IgD-negative memory B cell (primary cell): ENCODE measurements around the gene IFNG. TPM values are rescaled to one million over a fixed set of nuclear protein-coding genes. Genes with fewer than 3 reads are reported as not detected.
"Not testable (repeated sequence)": the region's sequence is repeated elsewhere in the genome, so short reads cannot be mapped to it uniquely, and the experiment has no call there.

ENCODE experiments used
- H3K27ac Mint-ChIP-seq, 3 donors: one replicate each; pipeline ENCODE4 v1.8.0; 2020 to 2022; ENCODE audit warnings: mild to moderate bottlenecking in 3 of 3, mixed read lengths in 3 of 3, moderate library complexity in 1 of 3
- H3K27me3 Mint-ChIP-seq: one replicate; pipeline ENCODE4 v1.8.0; 2021; ENCODE audit warnings: mixed read lengths
- H3K36me3 Mint-ChIP-seq: one replicate; pipeline ENCODE4 v1.8.0; 2020; ENCODE audit warnings: mild to moderate bottlenecking, mixed read lengths
- H3K4me1 Mint-ChIP-seq, 3 donors: one replicate each; pipeline ENCODE4 v1.8.0; 2020 to 2022; ENCODE audit warnings: mixed read lengths in 3 of 3, mild to moderate bottlenecking in 1 of 3
- H3K4me3 Mint-ChIP-seq, 4 donors: one replicate each; pipeline ENCODE4 v1.8.0; 2020 to 2022; ENCODE audit warnings: mild to moderate bottlenecking in 4 of 4, mixed read lengths in 4 of 4, moderate library complexity in 3 of 4
- H3K9me3 Mint-ChIP-seq, 3 donors: one replicate each; pipeline ENCODE4 v1.8.0; 2020 to 2021; ENCODE audit warnings: mixed read lengths in 3 of 3, mild to moderate bottlenecking in 1 of 3
- polyA plus RNA-seq: library from polyadenylated mRNA; unstranded; fragments of 300-500 nt; fragmentation: Illumina TruSeq; gene quantifications from one replicate; pipeline ENCODE4 v1.2.3, GENCODE V29; 2021

The IFNG gene
- polyA plus RNA-seq, 1 donor from 2014 or later = not detected

DNA sequence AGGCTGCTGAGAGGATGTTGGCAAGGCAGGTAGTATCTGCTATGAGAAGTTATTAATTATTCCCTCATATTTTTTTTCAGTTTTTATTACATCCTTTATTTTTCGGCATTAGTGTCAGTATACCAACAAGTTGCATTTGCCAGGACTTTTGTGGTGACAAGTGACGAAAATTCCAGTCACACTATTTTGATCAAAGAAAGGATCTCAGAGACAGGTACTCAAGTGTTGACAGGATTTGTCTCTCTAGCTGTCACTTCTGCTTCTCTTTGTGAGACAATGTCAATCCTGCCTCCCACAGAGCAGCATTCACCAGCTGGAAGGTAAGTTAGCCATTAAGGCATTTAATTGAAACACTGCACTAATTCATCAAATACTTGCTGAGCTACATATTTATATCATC is 18.0 kb upstream of the IFNG start:
- H3K36me3 Mint-ChIP-seq = peaks cover 2% of the 10 kb centered on the region
- peak overlapping the region in 1 of 3 donors; percentile 63 for H3K27ac Mint-ChIP-seq
- peaks cover 0 to 2% (median 0%) of the 10 kb centered on the region in 3 donors for H3K9me3 Mint-ChIP-seq
- no peaks in the 10 kb centered on the region for H3K27me3 Mint-ChIP-seq
- H3K4me3 Mint-ChIP-seq = no peak overlapping the region
- peaks cover 24 to 34% (median 25%) of the 10 kb centered on the region in 3 donors for H3K4me1 Mint-ChIP-seq

GRCh38 chr12:68176257-68176656 is 16.7 kb upstream of the IFNG start:
- peaks cover 0 to 2% (median 0%) of the 10 kb centered on the region in 3 donors for H3K9me3 Mint-ChIP-seq
- H3K4me3 Mint-ChIP-seq = peak overlapping the region; percentile 68 to 88 (median 83)
- H3K27me3 Mint-ChIP-seq = no peaks in the 10 kb centered on the region
- H3K4me1 Mint-ChIP-seq = peaks cover 24 to 29% (median 25%) of the 10 kb centered on the region in 3 donors
- H3K27ac Mint-ChIP-seq = peak overlapping the region; percentile 80 to 94 (median 84)
- H3K36me3 Mint-ChIP-seq = peaks cover 2% of the 10 kb centered on the region

DNA sequence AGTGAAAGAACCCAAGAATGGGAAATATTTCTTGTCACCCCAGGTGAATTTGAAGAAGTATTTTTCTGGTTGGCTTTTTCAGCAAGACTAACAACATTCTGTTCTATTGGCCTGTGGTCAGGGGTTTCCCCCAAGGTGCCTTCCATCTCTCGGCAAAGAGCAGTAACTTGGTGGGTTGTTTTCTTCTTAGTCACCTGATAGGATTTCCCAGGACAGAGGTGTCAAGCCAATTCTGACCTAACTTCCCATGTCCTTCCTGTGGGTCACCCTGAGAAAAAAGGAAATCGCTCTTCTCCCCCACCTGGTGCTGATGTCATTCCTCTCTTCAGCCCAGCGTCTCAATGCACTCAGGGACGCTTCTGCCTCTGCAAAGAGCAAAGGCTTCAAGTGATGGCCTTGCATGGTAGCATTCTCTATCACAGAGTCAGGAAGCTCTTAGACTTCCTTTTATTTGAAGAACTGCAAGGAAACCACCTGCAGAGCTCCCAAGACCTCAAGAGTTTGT is 16.1 kb upstream of the IFNG start:
- no peaks in the 10 kb centered on the region for H3K36me3 Mint-ChIP-seq
- peaks cover 17 to 24% (median 19%) of the 10 kb centered on the region in 3 donors for H3K4me1 Mint-ChIP-seq
- H3K27me3 Mint-ChIP-seq = no peaks in the 10 kb centered on the region
- H3K9me3 Mint-ChIP-seq = peaks cover 0 to 2% (median 0%) of the 10 kb centered on the region in 3 donors
- H3K4me3 Mint-ChIP-seq = peak overlapping the region; percentile 68 to 88 (median 83)
- peak overlapping the region; percentile 80 to 94 (median 84) for H3K27ac Mint-ChIP-seq

DNA sequence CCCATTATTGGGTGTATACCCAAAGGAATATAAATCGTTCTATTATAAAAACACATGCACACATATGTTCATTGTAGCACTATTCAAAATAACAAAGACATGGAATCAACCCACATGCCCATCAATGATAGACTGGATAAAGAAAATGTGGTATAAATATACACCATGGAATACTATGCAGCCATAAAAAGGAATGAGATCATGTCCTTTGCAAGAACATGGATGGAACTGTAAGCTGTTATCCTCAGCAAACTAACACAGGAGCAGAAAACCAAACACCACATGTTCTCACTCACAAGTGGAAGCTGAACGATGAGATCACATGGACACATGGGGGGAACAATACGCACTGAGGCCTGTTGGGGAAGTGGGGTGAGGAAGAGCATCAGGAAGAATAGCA is 15.2 kb upstream of the IFNG start:
- Mint-ChIP-seq H3K4me1 (peaks cover 17 to 24% (median 19%) of the 10 kb centered on the region in 3 donors), H3K27ac (peak overlapping the region; percentile 80 to 94 (median 84)), H3K4me3 (peak overlapping the region in 3 of 4 donors; percentile 79 to 88 (median 87))
- not testable (repeated sequence) for H3K27me3 Mint-ChIP-seq, H3K9me3 Mint-ChIP-seq, H3K36me3 Mint-ChIP-seq

DNA sequence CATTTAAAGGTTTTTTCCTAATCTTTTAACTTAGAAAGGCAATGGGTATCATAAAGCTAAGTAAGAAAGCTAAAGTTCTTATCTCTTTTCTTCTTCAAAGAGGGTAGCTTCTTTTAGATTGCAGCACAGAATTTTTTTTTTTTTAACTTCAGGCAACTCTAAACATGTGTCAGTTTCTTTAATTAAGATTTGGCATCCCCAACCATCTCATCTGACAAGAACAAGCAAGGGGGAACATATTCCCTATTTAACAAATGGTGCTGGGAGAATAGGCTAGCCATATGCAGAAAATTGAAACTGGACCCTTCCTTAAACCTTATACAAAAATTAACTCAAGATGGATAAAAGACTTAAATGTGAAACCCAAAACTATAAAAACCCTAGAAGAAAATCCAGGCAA is 14.3 kb upstream of the IFNG start:
- Mint-ChIP-seq H3K27ac (peak overlapping the region in 1 of 3 donors; percentile 61), H3K36me3 (no peaks in the 10 kb centered on the region), H3K4me1 (peaks cover 17 to 24% (median 19%) of the 10 kb centered on the region in 3 donors), H3K4me3 (peak overlapping the region in 1 of 4 donors; percentile 64), H3K27me3 (no peaks in the 10 kb centered on the region), H3K9me3 (peaks cover 0 to 2% (median 0%) of the 10 kb centered on the region in 3 donors)

GRCh38 chr12:68170726-68171125 is 11.2 kb upstream of the IFNG start:
- Mint-ChIP-seq H3K27ac (no peak overlapping the region), H3K9me3 (peaks cover 0 to 2% (median 0%) of the 10 kb centered on the region in 3 donors), H3K27me3 (no peaks in the 10 kb centered on the region), H3K4me3 (no peak overlapping the region), H3K4me1 (peaks cover 10 to 13% (median 10%) of the 10 kb centered on the region in 3 donors), H3K36me3 (no peaks in the 10 kb centered on the region)

DNA sequence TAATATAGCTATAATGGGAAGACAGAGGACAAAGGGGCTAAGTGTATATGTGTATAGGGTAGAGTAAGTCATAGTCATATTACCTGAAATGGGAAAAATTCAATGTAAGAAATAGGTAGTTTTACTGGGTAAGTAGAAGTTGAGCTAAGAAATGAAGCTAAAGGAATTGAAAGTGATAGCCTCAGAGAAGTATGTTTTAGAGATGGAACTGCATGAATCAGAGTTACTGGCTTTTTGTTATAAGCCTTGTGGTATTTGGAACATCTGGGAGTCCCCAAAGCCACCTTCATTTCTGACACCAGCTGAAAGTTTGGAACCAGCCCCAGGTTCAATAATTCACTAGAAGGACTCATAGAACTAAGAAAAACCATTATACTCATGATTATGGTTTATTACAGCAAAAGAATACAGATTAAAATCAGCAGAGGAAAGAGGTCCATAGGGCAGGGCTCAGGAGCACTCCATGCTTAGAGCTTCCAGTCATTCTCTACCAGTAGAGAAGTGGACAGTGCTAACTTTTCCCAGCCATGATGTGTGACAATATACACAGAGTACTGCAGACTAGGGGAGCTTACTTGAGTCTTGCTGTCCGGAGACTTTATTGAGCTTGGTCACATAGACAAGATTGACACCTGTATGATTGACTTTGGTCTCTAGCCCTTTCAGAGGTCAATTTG is 9.8 kb upstream of the IFNG start:
- Mint-ChIP-seq H3K27ac (no peak overlapping the region), H3K27me3 (no peaks in the 10 kb centered on the region), H3K4me3 (no peak overlapping the region), H3K36me3 (no peaks in the 10 kb centered on the region), H3K9me3 (no peaks in the 10 kb centered on the region), H3K4me1 (peaks cover 0 to 1% (median under 1%) of the 10 kb centered on the region in 3 donors)

- Mint-ChIP-seq H3K4me1 (peaks cover 10 to 18% (median 13%) of the 10 kb centered on the region in 3 donors), H3K36me3 (peaks cover 1% of the 10 kb centered on the region), H3K27ac (no peak overlapping the region), H3K27me3 (no peaks in the 10 kb centered on the region), H3K9me3 (no peaks in the 10 kb centered on the region), H3K4me3 (no peak overlapping the region)
These were observed 6.8 kb upstream of the IFNG start for GRCh38 chr12:68166317-68166831.

GRCh38 chr12:68163560-68164081 is 4.1 kb upstream of the IFNG start:
- Mint-ChIP-seq H3K36me3 (peaks cover 1% of the 10 kb centered on the region), H3K27me3 (no peaks in the 10 kb centered on the region), H3K9me3 (no peaks in the 10 kb centered on the region), H3K4me3 (peak overlapping the region in 1 of 4 donors; percentile 39), H3K4me1 (peaks cover 10 to 21% (median 13%) of the 10 kb centered on the region in 3 donors), H3K27ac (no peak overlapping the region)

- Mint-ChIP-seq H3K4me1 (peaks cover 10 to 24% (median 13%) of the 10 kb centered on the region in 3 donors), H3K27ac (no peak overlapping the region)
These were observed 2.8 kb upstream of the IFNG start for GRCh38 chr12:68162374-68162773.

GRCh38 chr12:68158432-68158831 is 1.1 kb downstream of the IFNG start:
- Mint-ChIP-seq H3K4me1 (peaks cover 8 to 21% (median 8%) of the 10 kb centered on the region in 3 donors), H3K4me3 (no peak overlapping the region), H3K9me3 (no peaks in the 10 kb centered on the region), H3K27me3 (no peaks in the 10 kb centered on the region), H3K36me3 (peaks cover 6% of the 10 kb centered on the region), H3K27ac (no peak overlapping the region)

More at GRCh38 chr12:68162374-68162773, 2.8 kb upstream of the IFNG start:
- Mint-ChIP-seq H3K27me3 (no peaks in the 10 kb centered on the region), H3K9me3 (no peaks in the 10 kb centered on the region), H3K36me3 (peaks cover 1% of the 10 kb centered on the region), H3K4me3 (no peak overlapping the region)

- peaks cover 10% of the 10 kb centered on the region for H3K36me3 Mint-ChIP-seq
- H3K9me3 Mint-ChIP-seq = no peaks in the 10 kb centered on the region
- H3K4me3 Mint-ChIP-seq = no peak overlapping the region
- no peaks in the 10 kb centered on the region for H3K27me3 Mint-ChIP-seq
- peaks cover 0 to 11% (median 0%) of the 10 kb centered on the region in 3 donors for H3K4me1 Mint-ChIP-seq
- H3K27ac Mint-ChIP-seq = no peak overlapping the region
These were observed 2.2 kb downstream of the IFNG start for GRCh38 chr12:68157380-68157779.

- Mint-ChIP-seq H3K27ac (no peak overlapping the region), H3K36me3 (peaks cover 9% of the 10 kb centered on the region), H3K4me1 (peaks cover 0 to 9% (median 0%) of the 10 kb centered on the region in 3 donors), H3K9me3 (no peaks in the 10 kb centered on the region), H3K27me3 (no peaks in the 10 kb centered on the region), H3K4me3 (no peak overlapping the region)
These were observed 2.9 kb downstream of the IFNG start for GRCh38 chr12:68156636-68157035.

DNA sequence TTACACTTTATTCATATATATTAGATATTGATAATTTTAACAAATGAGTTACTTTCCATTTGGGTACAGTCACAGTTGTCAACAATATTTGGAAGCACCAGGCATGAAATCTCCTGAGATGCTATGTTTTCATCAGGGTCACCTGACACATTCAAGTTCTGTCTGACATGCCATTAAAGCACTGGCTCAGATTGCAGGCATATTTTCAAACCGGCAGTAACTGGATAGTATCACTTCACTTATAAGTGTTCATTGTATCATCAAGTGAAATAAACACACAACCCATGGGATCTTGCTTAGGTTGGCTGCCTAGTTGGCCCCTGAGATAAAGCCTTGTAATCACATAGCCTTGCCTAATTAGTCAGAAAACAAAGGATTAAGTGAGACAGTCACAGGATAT is 4.8 kb downstream of the IFNG start:
- Mint-ChIP-seq H3K36me3 (peaks cover 8% of the 10 kb centered on the region), H3K9me3 (no peaks in the 10 kb centered on the region), H3K4me1 (peaks cover 0 to 14% (median 3%) of the 10 kb centered on the region in 3 donors), H3K27me3 (no peaks in the 10 kb centered on the region), H3K27ac (no peak overlapping the region), H3K4me3 (no peak overlapping the region)

- H3K27me3 Mint-ChIP-seq = no peaks in the 10 kb centered on the region
- peaks cover 4% of the 10 kb centered on the region for H3K36me3 Mint-ChIP-seq
- H3K27ac Mint-ChIP-seq = no peak overlapping the region
- H3K4me3 Mint-ChIP-seq = no peak overlapping the region
- peaks cover 0 to 6% (median 5%) of the 10 kb centered on the region in 3 donors for H3K4me1 Mint-ChIP-seq
- H3K9me3 Mint-ChIP-seq = no peaks in the 10 kb centered on the region
These were observed 11.1 kb downstream of the IFNG start for GRCh38 chr12:68148261-68148951.
